PC-3 (cell line): ENCODE data around the gene DRAXIN. TPM values are rescaled to one million over a fixed set of nuclear protein-coding genes. Genes with fewer than 3 reads are reported as not detected.

Experiments
- ATAC-seq: fragments of 200-7000 bp; cut with Tn5 transposase; 2 replicates; pipeline ENCODE4 v1.9.1; 2020; ENCODE audit warnings: mild to moderate bottlenecking, moderate library complexity
- BruUV-seq: library from RNA; stranded (reverse); fragments of 400-500 nt; replicated peaks from 2 replicates; lab custom pipeline; 2021; lab: Mats Ljungman, UMichigan
- CTCF ChIA-PET: fragments of 300-600 bp; sonication (Branson Sonifier 250); formaldehyde crosslinking; loops from one replicate; lab custom pipeline; 2022; ENCODE audit warnings: antibody characterized with exemption; lab: Charles Lee
- POLR2A ChIA-PET: fragments of 300-600 bp; sonication (Branson Sonifier 250); formaldehyde crosslinking; loops from one replicate; lab custom pipeline; 2022; ENCODE audit warnings: antibody characterized with exemption; ENCODE audit not compliant: unreplicated experiment; lab: Charles Lee
- DNase-seq: peaks from one replicate; pipeline ENCODE4 v3.0.0-alpha.2; 2015
- H2AFZ ChIP-seq: fragments of 300-600 bp; sonication (generic); 2 replicates; pipeline ENCODE4 v1.6.0; 2016; ENCODE audit warnings: antibody characterized with exemption, low read length
- H3F3A ChIP-seq: fragments of 300-600 bp; sonication (generic); one replicate; pipeline ENCODE4 v1.6.0; 2017; ENCODE audit warnings: antibody characterized with exemption, low read length, control low read depth, mild to moderate bottlenecking; ENCODE audit not compliant: unreplicated experiment
- H3K27ac ChIP-seq: fragments of 300-600 bp; sonication (generic); 2 replicates; pipeline ENCODE4 v1.5.1; 2016; ENCODE audit warnings: mild to moderate bottlenecking, low read length
- H3K27me3 ChIP-seq: fragments of 300-600 bp; sonication (generic); 2 replicates; pipeline ENCODE4 v1.6.1; 2016; ENCODE audit warnings: low read length, mixed read lengths
- H3K36me3 ChIP-seq: fragments of 300-600 bp; sonication (generic); 2 replicates; pipeline ENCODE4 v1.6.1; 2016; ENCODE audit warnings: low read depth, mixed run types, low read length, mixed read lengths
- H3K4me1 ChIP-seq: fragments of 300-600 bp; sonication (generic); 2 replicates; pipeline ENCODE4 v1.5.1; 2016; ENCODE audit warnings: low read length; ENCODE audit not compliant: insufficient read depth
- H3K4me2 ChIP-seq: fragments of 300-600 bp; sonication (generic); 2 replicates; pipeline ENCODE4 v1.6.0; 2016; ENCODE audit warnings: low read length
- H3K4me3 ChIP-seq: fragments of 300-600 bp; sonication (generic); 2 replicates; pipeline ENCODE4 v1.5.1; 2016; ENCODE audit warnings: mild to moderate bottlenecking, low read length, mixed read lengths
- H3K79me2 ChIP-seq: fragments of 300-600 bp; sonication (generic); 2 replicates; pipeline ENCODE4 v1.6.1; 2017; ENCODE audit warnings: low read length, mixed read lengths
- H3K9ac ChIP-seq: fragments of 300-600 bp; sonication (generic); 2 replicates; pipeline ENCODE4 v1.6.0; 2016; ENCODE audit warnings: mild to moderate bottlenecking, low read length
- H3K9me2 ChIP-seq: fragments of 300-600 bp; sonication (generic); replicated peaks from 2 replicates; pipeline ENCODE4 v1.6.1; 2016; ENCODE audit warnings: mixed run types, low read length, mixed read lengths
- H3K9me3 ChIP-seq: fragments of 300-600 bp; sonication (generic); 2 replicates; pipeline ENCODE4 v1.6.1; 2016; ENCODE audit warnings: low read length, mixed read lengths
- H4K20me1 ChIP-seq: fragments of 300-600 bp; sonication (generic); 2 replicates; pipeline ENCODE4 v1.6.1; 2016; ENCODE audit warnings: low read length, mixed read lengths
- CTCF ChIP-seq: fragments of 300-600 bp; sonication (generic); conservative IDR thresholded peaks from 2 replicates; pipeline ENCODE4 v1.5.1; 2017; ENCODE audit warnings: antibody characterized with exemption, low read depth, mild to moderate bottlenecking, low read length
- EZH2 ChIP-seq: fragments of 300-600 bp; sonication (generic); IDR thresholded peaks from one replicate; pipeline ENCODE4 v1.6.1; 2017; ENCODE audit warnings: antibody characterized with exemption, mild to moderate bottlenecking, low read length; ENCODE audit not compliant: unreplicated experiment
- EZH2phosphoT487 ChIP-seq: fragments of 300-600 bp; sonication (generic); IDR thresholded peaks from 2 replicates; pipeline ENCODE4 v1.6.1; 2018; ENCODE audit warnings: mild to moderate bottlenecking, antibody characterized with exemption, low read length, borderline replicate concordance
- intact Hi-C: fragments of 100-400 bp; cut with micrococcal nuclease; formaldehyde crosslinking; loops from 2 replicates; pipeline ENCODE4 v1.9.0; 2023
- total RNA-seq: library from RNA; depleted of rRNA; stranded (reverse); fragments of >200 nt; gene quantifications from 2 replicates; pipeline ENCODE4 v1.2.3, GENCODE V29; 2014

Gene DRAXIN
- total RNA-seq, 1 experiment from 2014 or later, result 0.07 TPM

DNA sequence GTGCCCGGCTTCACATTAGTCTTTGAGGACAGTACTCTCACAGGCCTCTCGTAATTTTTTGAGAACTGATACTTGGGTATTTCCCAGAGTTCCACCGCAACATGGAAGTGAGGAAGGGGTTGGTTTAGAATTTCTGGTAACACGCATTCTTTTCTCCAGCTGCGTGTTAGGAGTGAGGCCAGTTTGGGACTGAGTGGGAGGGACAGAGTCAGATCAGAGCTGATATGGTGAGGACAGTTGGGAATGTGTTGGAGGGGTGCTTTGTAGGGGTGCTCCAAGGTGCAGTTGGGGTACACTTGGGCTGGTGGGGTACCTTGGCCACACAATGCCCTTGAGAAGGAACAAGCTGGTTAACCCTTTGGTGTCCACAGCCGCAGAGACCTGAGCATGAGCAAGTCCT lies 20.8 kb upstream of the DRAXIN start:
- intact Hi-C loops, result no loop called here
- ATAC-seq (no peak), DNase-seq (no peak)
- Histone ChIP-seq H3K79me2 (no peaks in the 10 kb centered on the region), H3K4me2 (no peak overlapping the region), H3K9me2 (no peaks in the 10 kb centered on the region), H3K36me3 (peaks cover 2% of the 10 kb centered on the region; the same call in 1 of the 2 replicates), H3K9me3 (no peaks in the 10 kb centered on the region), H2AFZ (no peak overlapping the region), H3K27me3 (no peaks in the 10 kb centered on the region), H4K20me1 (no peaks in the 10 kb centered on the region), H3F3A (no peaks in the 10 kb centered on the region), H3K4me3 (no peak overlapping the region), H3K4me1 (no peaks in the 10 kb centered on the region), H3K9ac (no peak overlapping the region), H3K27ac (no peak overlapping the region)
- POLR2A ChIA-PET, result no interaction called here
- BruUV-seq, result no TSS peak
- TF ChIP-seq CTCF (no peak), EZH2 (no peak), EZH2phosphoT487 (no peak)
- CTCF ChIA-PET, result no interaction called here

DNA sequence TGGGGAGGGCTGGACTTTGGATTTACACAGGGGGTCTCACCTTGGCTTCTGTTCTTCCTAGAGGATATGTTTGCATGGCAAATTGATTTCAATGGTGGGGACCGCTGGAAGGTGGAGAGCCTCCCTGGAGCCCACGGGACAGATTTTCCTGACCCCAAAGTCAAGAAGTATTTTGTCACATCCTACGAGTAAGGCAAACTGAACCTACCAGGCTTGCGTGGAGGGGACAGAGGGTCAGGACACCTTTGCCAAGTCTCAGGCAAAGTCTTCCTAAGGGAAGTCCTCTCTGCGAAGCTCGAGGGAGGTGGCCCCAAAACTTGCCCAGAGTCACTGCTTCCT lies 20.3 kb upstream of the DRAXIN start:
- Histone ChIP-seq H3K9ac (no peak overlapping the region), H3K27me3 (no peaks in the 10 kb centered on the region), H3K4me2 (no peak overlapping the region), H3K9me3 (no peaks in the 10 kb centered on the region), H3K27ac (no peak overlapping the region), H3K4me3 (no peak overlapping the region), H3K4me1 (no peaks in the 10 kb centered on the region), H3K36me3 (peaks cover 2% of the 10 kb centered on the region; the same call in 1 of the 2 replicates), H3K9me2 (no peaks in the 10 kb centered on the region), H3F3A (no peaks in the 10 kb centered on the region), H2AFZ (no peak overlapping the region), H4K20me1 (no peaks in the 10 kb centered on the region), H3K79me2 (no peaks in the 10 kb centered on the region)
- ChIA-PET POLR2A (no interaction called here), CTCF (no interaction called here)
- no TSS peak for BruUV-seq
- intact Hi-C loops, result no loop called here
- TF ChIP-seq CTCF, result no peak
- TF ChIP-seq EZH2, result no peak
- no peak for TF ChIP-seq EZH2phosphoT487
- DNase-seq (no peak), ATAC-seq (no peak)

DNA sequence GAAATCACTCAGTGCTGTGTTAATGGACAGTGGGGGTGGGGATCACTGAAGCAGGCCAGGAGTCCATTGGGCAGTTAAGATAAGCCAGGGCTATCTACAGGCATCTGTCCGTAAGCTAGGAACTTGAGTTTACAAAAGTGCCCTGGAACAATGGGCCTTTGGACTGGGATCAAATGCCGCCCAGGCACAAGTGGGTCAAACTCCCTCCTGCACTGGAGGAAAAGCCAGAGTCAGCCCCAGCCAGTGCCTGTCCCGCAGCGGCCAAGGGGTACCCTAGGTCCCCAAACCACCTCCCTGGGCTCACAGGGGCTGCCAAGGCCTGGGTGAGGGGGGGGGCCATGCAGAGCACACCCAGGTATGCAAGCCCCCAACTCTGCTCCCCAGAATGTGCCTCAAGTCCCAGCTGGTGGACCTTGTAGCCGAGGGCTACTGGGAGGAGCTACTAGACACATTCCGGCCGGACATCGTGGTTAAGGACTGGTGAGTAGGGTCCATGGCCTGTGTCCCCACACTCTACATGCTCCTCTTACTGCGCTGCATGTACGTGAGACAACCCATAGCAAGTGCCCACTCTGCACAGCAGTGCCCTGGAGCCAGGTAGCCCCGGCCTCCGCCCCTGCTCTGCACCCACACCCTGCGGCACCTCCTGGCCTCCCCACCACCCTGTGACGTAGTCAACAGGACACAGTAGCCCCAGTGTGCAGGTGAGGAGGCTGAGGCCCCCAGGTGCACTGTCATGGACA lies 19.8 kb upstream of the DRAXIN start:
- CTCF ChIA-PET, result no interaction called here

More for the DNA sequence above, 19.8 kb upstream of the DRAXIN start:
- Histone ChIP-seq H3K9me3 (no peaks in the 10 kb centered on the region), H4K20me1 (no peaks in the 10 kb centered on the region), H3F3A (no peaks in the 10 kb centered on the region), H2AFZ (no peak overlapping the region), H3K27me3 (no peaks in the 10 kb centered on the region), H3K27ac (no peak overlapping the region), H3K4me1 (no peaks in the 10 kb centered on the region), H3K79me2 (no peaks in the 10 kb centered on the region), H3K36me3 (peaks cover 2% of the 10 kb centered on the region; the same call in 1 of the 2 replicates), H3K9me2 (no peaks in the 10 kb centered on the region), H3K4me3 (no peak overlapping the region), H3K4me2 (no peak overlapping the region), H3K9ac (no peak overlapping the region)
- DNase-seq (no peak), ATAC-seq (no peak)
- intact Hi-C loops, result no loop called here
- POLR2A ChIA-PET, result no interaction called here
- TF ChIP-seq CTCF, result no peak
- no TSS peak for BruUV-seq
